B cell (primary cell): ENCODE measurements around the gene KCNJ11. TPM values are rescaled to one million over a fixed set of nuclear protein-coding genes. Genes with fewer than 3 reads are reported as not detected.

ENCODE experiments used
- ATAC-seq: fragments of 200-7000 bp; cut with Tn5 transposase; one replicate; pipeline ENCODE4 v1.10.0; 2021; ENCODE audit warnings: low read depth, mild to moderate bottlenecking, moderate number of reproducible peaks, moderate library complexity
- CTCF ChIA-PET: fragments of 350-600 bp; sonication (Branson Sonifier 250); formaldehyde crosslinking; loops from one replicate; lab custom pipeline; 2021; ENCODE audit warnings: antibody characterized with exemption, inconsistent platforms; lab: Charles Lee
- POLR2A ChIA-PET: fragments of 350-600 bp; sonication (Branson Sonifier 250); formaldehyde crosslinking; loops from one replicate; lab custom pipeline; 2021; ENCODE audit warnings: antibody characterized with exemption; lab: Charles Lee
- DNase-seq: peaks from one replicate; pipeline ENCODE4 v3.0.0; 2013
- H2AFZ ChIP-seq: 2 replicates; pipeline ENCODE4 v1.6.1; 2012; ENCODE audit warnings: mild to moderate bottlenecking, low read depth, low read length; ENCODE audit not compliant: insufficient read depth, poor library complexity, severe bottlenecking
- H3K27ac ChIP-seq, 2 donors: 1 replicate in 1 of 2; 2 replicates in 1 of 2; pipeline ENCODE4 v1.5.1; 2012 to 2013; ENCODE audit warnings: low read length in 2 of 2, mild to moderate bottlenecking in 2 of 2, moderate library complexity in 1 of 2
- H3K27me3 ChIP-seq, 4 experiments: fragments of 200-600 bp in 1 of 4; sonication (generic) in 1 of 4; replicated peaks in 1 of 4; 1 replicate in 2 of 4; 2 replicates in 2 of 4; pipeline versions ENCODE4 v1.6.1 to v1.7.0; 2013 to 2016; ENCODE audit warnings: low read length in 3 of 4, mild to moderate bottlenecking in 2 of 4, mixed read lengths in 1 of 4, moderate library complexity in 1 of 4; ENCODE audit not compliant: insufficient read depth in 4 of 4, control insufficient read depth in 3 of 4; ENCODE audit errors: control extremely low read depth in 1 of 4
- H3K36me3 ChIP-seq, 2 experiments: replicated peaks in 1 of 2; 1 replicate in 1 of 2; 2 replicates in 1 of 2; pipeline versions ENCODE4 v1.6.1 to v1.7.1; 2013; ENCODE audit warnings: low read length in 1 of 2; ENCODE audit not compliant: insufficient read depth in 2 of 2, control insufficient read depth in 1 of 2; ENCODE audit errors: control extremely low read depth in 1 of 2, extremely low read depth in 1 of 2
- H3K4me1 ChIP-seq, 2 donors: fragments of 200-600 bp in 1 of 2; sonication (generic) in 1 of 2; 1 replicate in 1 of 2; 2 replicates in 1 of 2; pipeline versions ENCODE4 v1.5.1 to v1.6.1; 2013 to 2017; ENCODE audit warnings: low read length in 2 of 2; ENCODE audit not compliant: control insufficient read depth in 2 of 2, insufficient read depth in 2 of 2
- H3K4me2 ChIP-seq: replicated peaks from 2 replicates; pipeline ENCODE3; 2012; ENCODE audit warnings: mild to moderate bottlenecking, low read depth, low read length; ENCODE audit not compliant: poor library complexity, severe bottlenecking
- H3K4me3 ChIP-seq, 5 experiments: fragments of 200-600 bp in 1 of 5; sonication (generic) in 1 of 5; 1 replicate in 3 of 5; 2 replicates in 2 of 5; pipeline versions ENCODE4 v1.5.1 to v1.7.0; 2011 to 2016; ENCODE audit warnings: low read length in 4 of 5, mild to moderate bottlenecking in 4 of 5, low read depth in 2 of 5, control low read depth in 1 of 5, moderate library complexity in 1 of 5; ENCODE audit not compliant: insufficient read depth in 1 of 5; ENCODE audit errors: control extremely low read depth in 1 of 5, extremely low read depth in 1 of 5
- H3K79me2 ChIP-seq: fragments of 200-600 bp; sonication (generic); one replicate; pipeline ENCODE4 v1.6.0; 2016; ENCODE audit warnings: low read length; ENCODE audit not compliant: control insufficient read depth, insufficient read depth
- H3K9ac ChIP-seq: fragments of 200-600 bp; sonication (generic); 2 replicates; pipeline ENCODE4 v1.6.1; 2017; ENCODE audit warnings: mild to moderate bottlenecking, low read length, moderate library complexity
- H3K9me3 ChIP-seq, 3 donors: one replicate each; pipeline versions ENCODE4 v1.6.1 to v1.7.1; 2013; ENCODE audit warnings: low read length in 2 of 3; ENCODE audit not compliant: control insufficient read depth in 2 of 3, insufficient read depth in 1 of 3; ENCODE audit errors: control extremely low read depth in 1 of 3
- H4K20me1 ChIP-seq: 2 replicates; pipeline ENCODE4 v1.6.0; 2012; ENCODE audit warnings: mild to moderate bottlenecking, low read length; ENCODE audit not compliant: insufficient read depth, control insufficient read depth, poor library complexity, severe bottlenecking
- H3K27ac Mint-ChIP-seq: one replicate; pipeline ENCODE4 v1.8.0; 2021; ENCODE audit warnings: mixed read lengths
- H3K27me3 Mint-ChIP-seq: one replicate; pipeline ENCODE4 v1.8.0; 2021; ENCODE audit warnings: mixed read lengths
- H3K4me1 Mint-ChIP-seq: one replicate; pipeline ENCODE4 v1.8.0; 2021; ENCODE audit warnings: mixed read lengths
- H3K4me3 Mint-ChIP-seq: one replicate; pipeline ENCODE4 v1.8.0; 2021; ENCODE audit warnings: mixed read lengths
- H3K9me3 Mint-ChIP-seq: one replicate; pipeline ENCODE4 v1.8.0; 2022; ENCODE audit warnings: mixed read lengths; ENCODE audit not compliant: insufficient read depth
- CTCF ChIP-seq: fragments of 200-600 bp; IDR thresholded peaks from one replicate; pipeline ENCODE4 v1.8.0; 2022; ENCODE audit warnings: antibody characterized with exemption, mild to moderate bottlenecking
- EZH2 ChIP-seq: IDR thresholded peaks from 2 replicates; pipeline ENCODE4 v1.6.1; 2012; ENCODE audit warnings: borderline replicate concordance, low read depth, mild to moderate bottlenecking, moderate library complexity, low read length; ENCODE audit not compliant: insufficient read depth, poor library complexity, severe bottlenecking
- WGBS: methylation state at CpG from one replicate; pipeline ENCODE4 v1.1.5; 2013; ENCODE audit warnings: missing lambda C conversion rate; ENCODE audit not compliant: insufficient coverage; 5-methylcytosine and 5-hydroxymethylcytosine counted together
- intact Hi-C: fragments of 100-400 bp; cut with micrococcal nuclease; formaldehyde crosslinking; loops from one replicate; pipeline ENCODE4 v1.10.0; 2022
- polyA plus RNA-seq: library from polyadenylated mRNA; depleted of rRNA; stranded (reverse); fragments of >200 nt; gene quantifications from 2 replicates; pipeline ENCODE4 v1.2.3, GENCODE V29; 2012
- total RNA-seq, 2 donors: library from RNA; stranded (reverse); fragments of 120-200 nt in 1 of 2; gene quantifications; 1 replicate in 1 of 2; 2 replicates in 1 of 2; pipeline versions ENCODE4 v1.2.3 to v1.2.4, GENCODE V29; 2013 to 2022

Gene KCNJ11
- total and polyA plus RNA-seq, 2 donors (not counting 1 experiment from before 2014, with no cell fraction given): 1.4 to 2.1 TPM

- intact Hi-C loops: no loop called here
- no peaks in the 10 kb centered on the region for H3K4me1 Mint-ChIP-seq
- no peak for DNase-seq
- peaks cover 0 to 17% (median 2%) of the 10 kb centered on the region in 4 experiments for H3K27me3 ChIP-seq
- TF ChIP-seq CTCF (no peak), EZH2 (no peak)
- H3K27ac ChIP-seq: no peak overlapping the region
- H3K4me2 ChIP-seq: no peak overlapping the region
- ATAC-seq: no peak
- H2AFZ ChIP-seq: no peak overlapping the region
- H3K36me3 ChIP-seq: no peaks in the 10 kb centered on the region
- ChIA-PET CTCF (interaction anchor here (0.6 kb wide), 1 partner anchor 686 kb away, joined by 3 read pairs; no protein-coding TSS in a partner anchor), POLR2A (no interaction called here)
- H3K4me3 Mint-ChIP-seq: no peak overlapping the region
- 86% methylated on average over 5 of the region's 6 CpGs for WGBS
- no peaks in the 10 kb centered on the region for H3K9me3 ChIP-seq
- no peaks in the 10 kb centered on the region for H3K4me1 ChIP-seq
- H3K27me3 Mint-ChIP-seq: peaks cover 34% of the 10 kb centered on the region
- no peaks in the 10 kb centered on the region for H3K79me2 ChIP-seq
- no peaks in the 10 kb centered on the region for H4K20me1 ChIP-seq
- no peak overlapping the region for H3K4me3 ChIP-seq
- H3K9me3 Mint-ChIP-seq: no peaks in the 10 kb centered on the region
- no peak overlapping the region for H3K9ac ChIP-seq
- H3K27ac Mint-ChIP-seq: no peak overlapping the region
These were observed 27.2 kb upstream of the KCNJ11 start for GRCh38 chr11:17415523-17416104.

- Histone ChIP-seq H3K27ac (no peak overlapping the region), H3K79me2 (no peaks in the 10 kb centered on the region), H3K4me3 (no peak overlapping the region), H3K9ac (no peak overlapping the region), H3K4me2 (no peak overlapping the region), H3K27me3 (peaks cover 0 to 12% (median under 1%) of the 10 kb centered on the region in 4 experiments), H3K9me3 (no peaks in the 10 kb centered on the region), H3K36me3 (no peaks in the 10 kb centered on the region), H2AFZ (no peak overlapping the region), H3K4me1 (no peaks in the 10 kb centered on the region), H4K20me1 (no peaks in the 10 kb centered on the region)
- no peak for DNase-seq
- no peak overlapping the region for H3K4me3 Mint-ChIP-seq
- intact Hi-C loops: no loop called here
- H3K27ac Mint-ChIP-seq: no peak overlapping the region
- 90% methylated on average over 5 of the region's 5 CpGs for WGBS
- CTCF ChIA-PET: no interaction called here
- no peak for ATAC-seq
- no peak for TF ChIP-seq CTCF
- TF ChIP-seq EZH2: no peak
- H3K27me3 Mint-ChIP-seq: peaks cover 34% of the 10 kb centered on the region
- H3K4me1 Mint-ChIP-seq: no peaks in the 10 kb centered on the region
- POLR2A ChIA-PET: no interaction called here
- no peaks in the 10 kb centered on the region for H3K9me3 Mint-ChIP-seq
These were observed 26.5 kb upstream of the KCNJ11 start for GRCh38 chr11:17414992-17415391.
